Hepatocyte (in vitro differentiated cells): Measurements from ENCODE around the gene FAM193B. TPM values are rescaled to one million over a fixed set of nuclear protein-coding genes. Genes with fewer than 3 reads are reported as not detected.

Experiments used
- DNase-seq: peaks from one replicate; pipeline ENCODE4 v3.0.0-alpha.2; 2016; ENCODE audit warnings: low spot score
- H2AFZ ChIP-seq: fragments of 200-600 bp; sonication (generic); 2 replicates; pipeline ENCODE4 v1.6.0; 2016; ENCODE audit warnings: antibody characterized with exemption, mild to moderate bottlenecking
- H3K27ac ChIP-seq: fragments of 200-600 bp; sonication (generic); 2 replicates; pipeline ENCODE4 v1.5.1; 2016; ENCODE audit warnings: mild to moderate bottlenecking
- H3K27me3 ChIP-seq: fragments of 200-600 bp; sonication (generic); 2 replicates; pipeline ENCODE4 v1.6.1; 2016
- H3K36me3 ChIP-seq: fragments of 200-600 bp; sonication (generic); replicated peaks from 2 replicates; pipeline ENCODE4 v1.5.1; 2016; ENCODE audit warnings: low read depth; ENCODE audit not compliant: insufficient read depth
- H3K4me1 ChIP-seq: fragments of 200-600 bp; sonication (generic); 2 replicates; pipeline ENCODE4 v1.5.1; 2016; ENCODE audit warnings: mild to moderate bottlenecking, moderate library complexity; ENCODE audit not compliant: insufficient read depth
- H3K4me2 ChIP-seq: fragments of 200-600 bp; sonication (generic); 2 replicates; pipeline ENCODE4 v1.6.0; 2016
- H3K4me3 ChIP-seq: fragments of 200-600 bp; sonication (generic); 2 replicates; pipeline ENCODE4 v1.5.1; 2016; ENCODE audit warnings: mild to moderate bottlenecking
- H3K79me2 ChIP-seq: fragments of 200-600 bp; sonication (generic); 2 replicates; pipeline ENCODE4 v1.6.0; 2017; ENCODE audit warnings: mild to moderate bottlenecking
- H3K9me2 ChIP-seq: fragments of 200-600 bp; sonication (generic); replicated peaks from 2 replicates; pipeline ENCODE4 v1.6.0; 2017; ENCODE audit warnings: mild to moderate bottlenecking; ENCODE audit not compliant: insufficient read depth
- H3K9me3 ChIP-seq: fragments of 200-600 bp; sonication (generic); 2 replicates; pipeline ENCODE4 v1.5.1; 2016; ENCODE audit warnings: low read depth, mild to moderate bottlenecking
- H4K20me1 ChIP-seq: fragments of 200-600 bp; sonication (generic); 2 replicates; pipeline ENCODE4 v1.6.0; 2016; ENCODE audit warnings: mild to moderate bottlenecking; ENCODE audit not compliant: insufficient read depth, poor library complexity, severe bottlenecking
- EZH2 ChIP-seq: fragments of 200-600 bp; sonication (generic); IDR thresholded peaks from 2 replicates; pipeline ENCODE4 v1.6.1; 2016; ENCODE audit warnings: antibody characterized with exemption, mild to moderate bottlenecking, borderline replicate concordance
- EZH2phosphoT487 ChIP-seq: fragments of 200-600 bp; sonication (generic); IDR thresholded peaks from one replicate; pipeline ENCODE4 v1.6.1; 2018; ENCODE audit warnings: antibody characterized with exemption, mild to moderate bottlenecking, low read depth, moderate library complexity; ENCODE audit not compliant: unreplicated experiment, severe bottlenecking
- WGBS: methylation state at CpG from one replicate; pipeline ENCODE4 v1.1.6; 2016; ENCODE audit warnings: low lambda C conversion rate; ENCODE audit errors: missing lambda C conversion rate; 5-methylcytosine and 5-hydroxymethylcytosine counted together
- polyA plus RNA-seq: library from polyadenylated mRNA; unstranded; fragments of >200 nt; fragmentation: Nextera tagmentation; extraction: Ambion mirVana; gene quantifications from 2 replicates; pipeline ENCODE4 v1.2.1, GENCODE V29; 2016
- total RNA-seq: library from RNA; depleted of rRNA; stranded (reverse); fragments of >200 nt; gene quantifications from 2 replicates; pipeline ENCODE4 v1.2.3, GENCODE V29; 2014
- TF ChIP-seq, protein P1 (sequence below): fragments of 200-600 bp; sonication (generic); IDR thresholded peaks from 2 replicates; pipeline ENCODE4 v1.5.1; 2016; ENCODE audit warnings: antibody characterized with exemption, mild to moderate bottlenecking; ENCODE audit not compliant: poor library complexity

The FAM193B gene
- total and polyA plus RNA-seq, 2 experiments from 2014 or later: 67.6 to 76.1 TPM

DNA sequence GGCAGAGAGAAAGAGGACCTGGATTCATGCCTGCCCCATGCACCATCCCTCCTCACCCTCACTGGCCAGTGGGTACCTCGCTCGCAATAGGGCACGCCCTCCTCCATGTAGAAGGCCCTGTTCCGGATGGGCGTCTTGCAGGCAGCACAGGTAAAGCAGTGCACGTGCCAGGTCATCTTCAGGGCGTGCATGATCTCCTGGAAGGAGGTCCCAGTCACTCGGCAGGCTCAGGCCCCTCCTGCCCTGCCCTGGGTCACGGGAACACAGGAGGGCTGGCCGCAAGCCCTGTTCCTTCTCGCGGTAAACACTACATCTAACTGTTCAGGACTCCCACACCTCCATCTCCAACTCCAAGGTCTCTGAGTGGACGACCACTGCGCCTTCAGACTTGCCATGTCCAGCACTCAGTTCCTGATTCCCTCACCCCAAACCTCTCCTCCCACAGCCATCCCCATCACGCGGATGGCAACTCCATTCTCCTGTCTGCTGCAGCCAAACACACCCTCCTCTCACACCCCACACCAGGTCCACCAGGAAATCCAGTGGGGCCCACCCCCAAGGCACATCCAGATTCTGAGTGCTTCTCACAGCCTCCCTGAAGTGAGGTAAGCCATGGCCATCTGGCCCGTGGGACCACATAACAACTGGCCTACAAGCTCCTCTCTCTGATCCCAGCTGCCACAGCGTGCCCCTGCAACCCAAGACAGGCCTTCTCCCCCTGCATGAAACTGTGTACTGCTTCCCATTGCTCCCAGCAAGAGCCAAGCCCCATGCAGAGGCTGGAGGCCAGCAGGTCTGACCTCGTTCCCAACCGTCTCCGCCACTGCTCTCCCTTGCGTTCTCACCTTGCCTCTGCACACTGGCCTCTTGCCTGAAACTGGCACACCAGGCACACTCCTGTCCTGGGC lies 70.1 kb downstream of the FAM193B start:
- Histone ChIP-seq H3K79me2 (no peaks in the 10 kb centered on the region), H3K36me3 (no peaks in the 10 kb centered on the region), H3K4me2 (no peak overlapping the region), H2AFZ (no peak overlapping the region), H3K9me2 (no peaks in the 10 kb centered on the region), H3K27me3 (no peaks in the 10 kb centered on the region), H4K20me1 (no peaks in the 10 kb centered on the region), H3K27ac (no peak overlapping the region), H3K4me3 (no peak overlapping the region), H3K4me1 (no peaks in the 10 kb centered on the region), H3K9me3 (no peaks in the 10 kb centered on the region)
- no peak for DNase-seq
- WGBS: 93% methylated on average over 22 of the region's 22 CpGs
- TF ChIP-seq EZH2 (no peak), EZH2phosphoT487 (no peak)
- TF ChIP-seq, protein P1, sequence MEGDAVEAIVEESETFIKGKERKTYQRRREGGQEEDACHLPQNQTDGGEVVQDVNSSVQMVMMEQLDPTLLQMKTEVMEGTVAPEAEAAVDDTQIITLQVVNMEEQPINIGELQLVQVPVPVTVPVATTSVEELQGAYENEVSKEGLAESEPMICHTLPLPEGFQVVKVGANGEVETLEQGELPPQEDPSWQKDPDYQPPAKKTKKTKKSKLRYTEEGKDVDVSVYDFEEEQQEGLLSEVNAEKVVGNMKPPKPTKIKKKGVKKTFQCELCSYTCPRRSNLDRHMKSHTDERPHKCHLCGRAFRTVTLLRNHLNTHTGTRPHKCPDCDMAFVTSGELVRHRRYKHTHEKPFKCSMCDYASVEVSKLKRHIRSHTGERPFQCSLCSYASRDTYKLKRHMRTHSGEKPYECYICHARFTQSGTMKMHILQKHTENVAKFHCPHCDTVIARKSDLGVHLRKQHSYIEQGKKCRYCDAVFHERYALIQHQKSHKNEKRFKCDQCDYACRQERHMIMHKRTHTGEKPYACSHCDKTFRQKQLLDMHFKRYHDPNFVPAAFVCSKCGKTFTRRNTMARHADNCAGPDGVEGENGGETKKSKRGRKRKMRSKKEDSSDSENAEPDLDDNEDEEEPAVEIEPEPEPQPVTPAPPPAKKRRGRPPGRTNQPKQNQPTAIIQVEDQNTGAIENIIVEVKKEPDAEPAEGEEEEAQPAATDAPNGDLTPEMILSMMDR: no peak

DNA sequence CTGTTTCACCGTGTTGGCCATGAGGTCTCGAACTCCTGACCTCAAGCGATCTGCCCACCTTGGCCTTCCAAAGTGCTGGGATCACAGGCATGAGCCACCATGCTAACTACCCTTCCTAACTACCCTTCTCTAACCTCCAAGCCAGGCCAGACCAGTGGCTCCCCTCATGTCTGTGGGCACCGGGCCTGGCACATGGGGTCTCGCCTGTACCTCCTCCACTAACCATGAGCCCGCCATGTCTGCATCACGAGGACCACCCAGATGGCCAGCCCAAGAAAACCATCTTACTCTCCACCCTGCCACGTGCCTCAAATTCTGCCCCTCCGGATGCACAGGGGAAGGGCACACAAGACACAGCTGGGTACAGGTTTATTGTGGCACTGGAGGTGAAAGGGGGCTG lies 71.3 kb downstream of the FAM193B start:
- Histone ChIP-seq H3K4me1 (peaks cover 6% of the 10 kb centered on the region), H2AFZ (no peak overlapping the region), H3K27me3 (no peaks in the 10 kb centered on the region), H3K79me2 (no peaks in the 10 kb centered on the region), H3K4me3 (no peak overlapping the region), H3K36me3 (no peaks in the 10 kb centered on the region), H3K9me3 (no peaks in the 10 kb centered on the region), H3K4me2 (no peak overlapping the region), H3K9me2 (no peaks in the 10 kb centered on the region), H3K27ac (no peak overlapping the region), H4K20me1 (no peaks in the 10 kb centered on the region)
- 98% methylated on average over 9 of the region's 9 CpGs for WGBS
- TF ChIP-seq, protein P1: no peak
- no peak for TF ChIP-seq EZH2
- no peak for TF ChIP-seq EZH2phosphoT487
- DNase-seq: no peak

DNA sequence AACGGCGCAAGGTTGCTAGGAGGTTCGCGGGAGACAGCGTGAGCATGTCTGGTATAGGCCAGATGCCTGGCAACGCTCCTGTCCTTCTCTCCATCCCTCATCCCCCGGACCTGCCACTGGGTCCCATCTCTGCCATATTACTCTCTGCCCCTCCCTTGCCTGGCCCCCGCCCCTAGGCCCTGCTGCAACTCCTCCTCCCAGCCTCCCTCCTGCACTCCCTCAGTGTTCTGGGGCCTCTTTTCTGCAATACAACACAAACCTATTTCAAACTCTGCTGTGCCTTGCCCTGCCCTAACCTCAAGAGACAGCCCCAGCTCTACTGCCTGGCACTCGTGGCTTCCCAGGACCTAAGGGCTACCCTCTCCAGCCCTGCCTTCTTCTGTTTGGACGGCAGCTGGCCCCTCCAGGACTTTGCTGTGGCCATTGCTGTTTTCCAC lies 72.0 kb downstream of the FAM193B start:
- H3K4me2 ChIP-seq: no peak overlapping the region
- TF ChIP-seq EZH2phosphoT487 (no peak), EZH2 (no peak)
- TF ChIP-seq, protein P1: no peak
- H3K79me2 ChIP-seq: no peaks in the 10 kb centered on the region
- H3K9me2 ChIP-seq: no peaks in the 10 kb centered on the region
- no peak for DNase-seq
- 95% methylated on average over 10 of the region's 10 CpGs for WGBS
- H3K36me3 ChIP-seq: no peaks in the 10 kb centered on the region
- H3K4me1 ChIP-seq: peaks cover 6% of the 10 kb centered on the region
- no peak overlapping the region for H3K27ac ChIP-seq
- H3K9me3 ChIP-seq: no peaks in the 10 kb centered on the region
- no peak overlapping the region for H3K4me3 ChIP-seq
- H3K27me3 ChIP-seq: no peaks in the 10 kb centered on the region
- no peak overlapping the region for H2AFZ ChIP-seq
- no peaks in the 10 kb centered on the region for H4K20me1 ChIP-seq
